Lower leg skin (tissue), 3 donors: ENCODE results near the gene EPB41L2.

Experiments
- POLR2A ChIP-seq, 2 donors: fragments of 450-650 bp; IDR thresholded peaks; one replicate each; pipeline ENCODE4 v1.6.1; 2016 to 2017; ENCODE audit warnings: antibody characterized with exemption in 2 of 2, mild to moderate bottlenecking in 1 of 2, moderate library complexity in 1 of 2
- TF ChIP-seq, protein P1 (sequence below), 3 donors: fragments of 450-650 bp; IDR thresholded peaks; one replicate each; pipeline ENCODE4 v1.5.1; 2016; ENCODE audit warnings: antibody characterized with exemption in 3 of 3, mild to moderate bottlenecking in 3 of 3, moderate library complexity in 2 of 3

DNA sequence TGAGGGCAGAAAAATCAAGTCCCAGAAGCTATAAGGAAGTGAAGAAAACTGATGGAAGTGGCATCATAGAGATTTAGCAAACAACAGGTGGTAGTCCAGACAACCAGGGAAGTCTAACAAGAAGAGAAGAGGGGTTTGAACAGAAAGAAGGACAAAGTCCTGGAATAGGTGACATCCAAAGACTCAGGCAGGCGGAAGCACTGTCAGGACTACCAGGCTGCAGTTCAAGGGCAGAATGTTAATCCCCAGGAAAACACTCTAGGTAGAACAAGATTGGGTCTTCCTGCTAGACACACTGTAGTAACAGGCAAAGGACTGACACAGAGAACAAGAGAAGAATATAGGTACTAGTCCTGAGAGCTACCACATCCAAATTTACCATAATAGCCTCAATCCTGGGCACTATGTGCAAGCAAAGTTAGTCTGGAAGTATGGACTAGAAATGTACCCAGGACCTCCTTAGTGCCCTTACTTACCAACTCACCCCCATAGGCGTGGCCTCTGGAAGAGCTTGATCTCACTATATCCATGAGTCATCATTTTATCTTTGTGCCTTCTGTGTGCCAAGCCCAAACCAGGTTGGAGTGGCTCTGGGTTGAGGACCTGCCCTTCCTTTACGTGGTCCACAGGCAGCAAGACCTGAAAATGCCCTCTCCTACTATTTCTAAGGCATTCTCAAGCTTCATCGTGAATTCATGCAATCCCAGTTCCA is 2.2 kb upstream of the EPB41L2 start:
- TF ChIP-seq, protein P1, sequence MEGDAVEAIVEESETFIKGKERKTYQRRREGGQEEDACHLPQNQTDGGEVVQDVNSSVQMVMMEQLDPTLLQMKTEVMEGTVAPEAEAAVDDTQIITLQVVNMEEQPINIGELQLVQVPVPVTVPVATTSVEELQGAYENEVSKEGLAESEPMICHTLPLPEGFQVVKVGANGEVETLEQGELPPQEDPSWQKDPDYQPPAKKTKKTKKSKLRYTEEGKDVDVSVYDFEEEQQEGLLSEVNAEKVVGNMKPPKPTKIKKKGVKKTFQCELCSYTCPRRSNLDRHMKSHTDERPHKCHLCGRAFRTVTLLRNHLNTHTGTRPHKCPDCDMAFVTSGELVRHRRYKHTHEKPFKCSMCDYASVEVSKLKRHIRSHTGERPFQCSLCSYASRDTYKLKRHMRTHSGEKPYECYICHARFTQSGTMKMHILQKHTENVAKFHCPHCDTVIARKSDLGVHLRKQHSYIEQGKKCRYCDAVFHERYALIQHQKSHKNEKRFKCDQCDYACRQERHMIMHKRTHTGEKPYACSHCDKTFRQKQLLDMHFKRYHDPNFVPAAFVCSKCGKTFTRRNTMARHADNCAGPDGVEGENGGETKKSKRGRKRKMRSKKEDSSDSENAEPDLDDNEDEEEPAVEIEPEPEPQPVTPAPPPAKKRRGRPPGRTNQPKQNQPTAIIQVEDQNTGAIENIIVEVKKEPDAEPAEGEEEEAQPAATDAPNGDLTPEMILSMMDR (IDR thresholded peaks at IDR 0.05) = no peak
- TF ChIP-seq POLR2A (IDR thresholded peaks at IDR 0.05) = no peak
